NCI-H1105 treated with DMSO at 0.1 percent for 48 hours (cell line): Measurements from ENCODE around the gene SEMA4A.
"Not testable (repeated sequence)": the region's sequence is repeated elsewhere in the genome, so short reads cannot be mapped to it uniquely, and the experiment has no call there.

Source experiments
- DNase-seq: peaks from one replicate; lab custom pipeline; 2025; lab: John Stamatoyannopoulos, UW

Gene SEMA4A

GRCh38 chr1:156153362-156153761, at the start of gene SEMA4A:
Gene SEMA4A (plus strand): TSS chr1:156153585. CDS start chr1:156154579, 994 bp downstream.
- no peak for DNase-seq

- DNase-seq, result peak; percentile 23
These were observed 49.1 kb upstream of the SEMA4A start for GRCh38 chr1:156104065-156104810.

GRCh38 chr1:156104861-156105832, 48.2 kb upstream of the SEMA4A start:
- DNase-seq, result no peak

GRCh38 chr1:156106624-156107488, 46.5 kb upstream of the SEMA4A start:
- no peak for DNase-seq

GRCh38 chr1:156108057-156108456, 45.3 kb upstream of the SEMA4A start:
- DNase-seq, result no peak

GRCh38 chr1:156108664-156109241, 44.6 kb upstream of the SEMA4A start:
- no peak for DNase-seq

GRCh38 chr1:156110252-156110651, 43.1 kb upstream of the SEMA4A start:
- DNase-seq, result no peak

GRCh38 chr1:156111355-156111962, 41.9 kb upstream of the SEMA4A start:
- no peak for DNase-seq

- no peak for DNase-seq
These were observed 40.9 kb upstream of the SEMA4A start for GRCh38 chr1:156112276-156113137.

- DNase-seq, result no peak
These were observed 40.0 kb upstream of the SEMA4A start for GRCh38 chr1:156113282-156113950.

GRCh38 chr1:156114101-156114918, 39.1 kb upstream of the SEMA4A start, which contains the start of gene LMNA:
Gene LMNA (plus strand): TSS chr1:156114711. CDS start chr1:156114919, 208 bp downstream.
- peak; percentile 60 for DNase-seq

GRCh38 chr1:156114919-156115513, 38.4 kb upstream of the SEMA4A start:
- DNase-seq, result peak; percentile 34

- DNase-seq, result peak; percentile 20
These were observed 37.6 kb upstream of the SEMA4A start for GRCh38 chr1:156115514-156116374.

- DNase-seq, result not testable (repeated sequence)
These were observed 36.7 kb upstream of the SEMA4A start for GRCh38 chr1:156116731-156117130.

- DNase-seq, result no peak
These were observed 35.8 kb upstream of the SEMA4A start for GRCh38 chr1:156117414-156118176.

- no peak for DNase-seq
These were observed 35.1 kb upstream of the SEMA4A start for GRCh38 chr1:156118177-156118868.
